ENCODE data around the gene RALY. TPM values are rescaled to one million over a fixed set of nuclear protein-coding genes. Genes with fewer than 3 reads are reported as not detected.

The RALY gene
- polyA plus RNA-seq, 3 donors: 66.0 to 109 (median 100) TPM

DNA sequence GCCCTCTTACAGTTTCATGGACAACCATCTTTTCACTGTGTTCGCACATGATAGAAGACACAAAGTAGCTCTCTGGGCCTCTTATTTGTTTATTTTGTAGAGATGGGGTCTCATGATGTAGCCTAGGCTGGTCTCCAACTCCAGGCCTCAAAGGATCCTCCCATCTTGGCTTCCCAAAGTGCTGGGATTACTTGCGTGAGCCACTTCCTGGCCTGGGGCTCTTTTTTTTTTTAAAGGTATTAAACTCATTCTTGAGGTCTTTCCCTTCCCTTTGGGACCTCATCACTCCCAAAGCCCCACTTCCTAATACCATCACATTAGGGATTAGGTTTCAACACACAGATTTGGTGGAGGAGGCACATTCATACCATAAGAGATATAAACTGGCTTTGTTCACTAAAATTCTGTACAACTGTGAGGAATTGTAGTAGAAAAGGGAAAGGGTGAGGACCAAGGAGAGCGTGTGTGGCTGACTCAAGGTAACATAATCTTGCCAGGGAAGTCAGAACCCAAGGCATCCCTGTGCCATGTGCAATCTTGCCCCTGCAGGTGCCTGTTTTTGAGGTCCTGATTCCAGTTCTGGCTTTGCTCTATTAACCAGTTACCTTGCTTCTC lies 72.9 kb downstream of the RALY start:
- 64 to 84% (median 64%) methylated on average over 3 of the region's 3 CpGs for WGBS, 3 donors
- H3K27ac ChIP-seq (ENCODE audit: low read depth, low read length): no peak overlapping the region

DNA sequence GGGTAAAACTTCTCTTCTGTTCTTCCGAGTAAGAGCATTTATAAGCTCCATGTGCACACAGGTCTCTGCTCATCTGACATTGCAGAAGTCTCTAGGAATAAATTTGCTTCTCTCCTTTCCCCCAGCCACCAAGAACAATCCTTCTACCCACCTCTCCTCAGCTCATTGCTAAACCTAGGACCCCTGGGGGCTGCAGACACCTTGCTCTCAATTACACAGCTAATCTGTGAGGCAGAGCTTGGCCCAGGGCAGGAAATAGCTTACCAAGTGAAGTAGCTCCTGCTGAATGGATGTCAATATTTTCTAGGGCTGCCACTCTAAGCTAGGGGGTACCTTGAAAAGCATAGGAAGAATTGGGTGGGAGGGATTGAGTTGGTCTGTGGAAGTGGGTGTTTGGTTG lies 74.3 kb downstream of the RALY start:
- no peak overlapping the region for H3K27ac ChIP-seq (ENCODE audit: low read depth, low read length)
- WGBS, 3 donors: 86 to 94% (median 94%) methylated on average over 1 of the region's 1 CpG

DNA sequence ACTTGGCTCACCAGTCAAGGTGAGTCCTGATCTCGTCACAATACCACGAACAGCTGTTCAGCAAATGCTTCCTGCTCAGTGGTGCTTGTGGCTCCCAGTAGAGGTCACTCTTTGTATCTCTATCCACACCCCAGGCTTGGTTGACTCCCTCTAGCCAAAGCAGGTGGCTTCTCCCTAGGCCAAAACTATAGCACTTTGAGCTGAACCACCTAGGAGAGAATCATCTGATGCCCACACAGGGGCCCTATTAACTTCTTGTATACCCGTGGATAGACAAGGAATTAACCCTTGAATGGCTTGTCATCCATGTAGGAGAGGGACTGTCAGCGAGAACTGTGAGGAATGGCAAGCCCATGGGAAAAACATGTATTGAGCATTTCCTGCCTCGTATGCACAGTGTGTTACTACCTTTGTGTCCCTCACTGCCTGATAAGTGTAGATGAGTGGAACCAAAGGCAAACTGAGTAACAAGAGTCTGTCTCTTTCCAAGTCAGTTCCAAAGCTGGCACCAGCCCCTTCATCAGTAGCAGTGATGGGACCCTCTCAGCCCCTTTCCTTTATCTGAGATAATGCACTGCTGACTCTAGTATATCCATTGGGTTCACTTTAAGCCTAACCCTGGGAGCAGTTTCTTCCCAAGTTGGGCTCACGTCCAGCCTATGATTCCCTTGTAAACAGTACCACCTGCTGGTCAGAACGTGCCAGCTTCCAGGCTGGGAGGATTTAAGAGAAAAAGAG lies 75.8 kb downstream of the RALY start:
- 18 to 22% (median 19%) methylated on average over 7 of the region's 7 CpGs for WGBS, 3 donors
- H3K27ac ChIP-seq (ENCODE audit: low read depth, low read length): no peak overlapping the region

DNA sequence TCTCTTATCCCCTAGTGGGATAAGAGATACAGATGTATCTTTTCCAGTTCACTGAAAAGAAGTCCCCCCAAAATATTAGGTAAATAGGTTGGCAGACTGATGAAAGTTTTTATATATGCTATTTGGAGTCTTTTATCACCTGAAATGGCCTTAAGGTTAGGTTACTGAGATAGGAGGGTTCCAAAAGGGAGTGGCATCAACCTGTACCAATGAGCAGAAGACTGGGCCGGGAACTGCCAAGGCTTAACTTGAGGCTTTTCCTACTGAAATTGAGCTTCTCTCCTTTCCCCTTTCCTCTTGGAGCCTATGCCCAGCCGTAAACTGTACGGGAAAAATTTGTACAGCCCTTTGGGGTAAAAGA lies 76.3 kb downstream of the RALY start:
- H3K27ac ChIP-seq (ENCODE audit: low read depth, low read length): no peak overlapping the region
- 74 to 91% (median 79%) methylated on average over 3 of the region's 3 CpGs for WGBS, 3 donors

DNA sequence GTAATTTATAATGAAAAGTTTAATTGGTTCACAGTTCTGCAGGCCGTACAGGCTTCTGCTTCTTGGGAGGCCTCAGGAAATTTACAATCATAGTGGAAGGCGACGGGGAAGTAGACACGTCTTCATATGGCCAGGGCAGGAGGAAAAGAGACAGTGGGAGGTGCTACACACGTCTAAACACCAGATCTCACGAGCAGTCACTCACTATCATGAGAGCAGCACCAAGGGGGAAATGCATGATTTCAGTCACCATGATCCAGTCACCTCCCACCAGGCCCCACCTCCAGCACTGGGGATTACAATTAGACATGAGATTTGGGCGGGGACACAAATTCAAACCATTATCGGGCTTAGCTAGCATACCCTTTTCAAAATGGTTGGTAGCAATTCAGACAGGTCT lies 77.1 kb downstream of the RALY start:
- H3K27ac ChIP-seq (ENCODE audit: low read depth, low read length): no peak overlapping the region
- 67 to 84% (median 76%) methylated on average over 8 of the region's 8 CpGs for WGBS, 3 donors

DNA sequence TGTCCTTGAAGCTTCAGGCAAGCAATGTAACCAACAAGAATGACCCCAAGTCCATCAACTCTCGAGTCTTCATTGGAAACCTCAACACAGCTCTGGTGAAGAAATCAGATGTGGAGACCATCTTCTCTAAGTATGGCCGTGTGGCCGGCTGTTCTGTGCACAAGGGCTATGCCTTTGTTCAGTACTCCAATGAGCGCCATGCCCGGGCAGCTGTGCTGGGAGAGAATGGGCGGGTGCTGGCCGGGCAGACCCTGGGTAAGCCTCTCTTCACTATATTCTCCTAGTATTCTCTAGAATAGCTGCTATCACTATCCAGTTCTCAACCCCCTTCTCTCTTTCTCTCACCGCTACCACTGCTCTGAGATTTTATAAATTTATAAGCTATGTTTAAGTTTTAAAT lies 78.4 kb downstream of the RALY start:
- 94 to 95% (median 94%) methylated on average over 8 of the region's 8 CpGs for WGBS, 3 donors
- no peak overlapping the region for H3K27ac ChIP-seq (ENCODE audit: low read depth, low read length)

DNA sequence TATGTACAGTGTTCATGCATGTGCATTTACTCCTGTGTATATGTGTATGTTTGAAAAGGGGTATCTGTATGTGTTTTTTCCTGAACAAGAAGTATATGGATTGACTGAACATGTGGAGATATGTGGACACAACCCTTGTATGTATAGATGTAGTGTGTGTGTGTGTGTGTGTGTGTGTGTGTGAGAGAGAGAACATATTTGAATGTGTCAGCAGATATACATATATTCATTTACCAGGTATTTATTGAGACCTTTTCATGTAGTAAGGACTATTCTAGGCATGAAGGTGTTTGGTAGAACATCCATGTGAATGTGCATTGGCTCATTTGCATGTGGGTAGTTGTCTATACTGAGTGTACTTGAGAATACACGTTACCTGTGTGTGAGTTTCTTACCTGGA lies 79.1 kb downstream of the RALY start:
- no peak overlapping the region for H3K27ac ChIP-seq (ENCODE audit: low read depth, low read length)
- 89 to 91% (median 89%) methylated on average over 1 of the region's 1 CpG for WGBS, 3 donors

DNA sequence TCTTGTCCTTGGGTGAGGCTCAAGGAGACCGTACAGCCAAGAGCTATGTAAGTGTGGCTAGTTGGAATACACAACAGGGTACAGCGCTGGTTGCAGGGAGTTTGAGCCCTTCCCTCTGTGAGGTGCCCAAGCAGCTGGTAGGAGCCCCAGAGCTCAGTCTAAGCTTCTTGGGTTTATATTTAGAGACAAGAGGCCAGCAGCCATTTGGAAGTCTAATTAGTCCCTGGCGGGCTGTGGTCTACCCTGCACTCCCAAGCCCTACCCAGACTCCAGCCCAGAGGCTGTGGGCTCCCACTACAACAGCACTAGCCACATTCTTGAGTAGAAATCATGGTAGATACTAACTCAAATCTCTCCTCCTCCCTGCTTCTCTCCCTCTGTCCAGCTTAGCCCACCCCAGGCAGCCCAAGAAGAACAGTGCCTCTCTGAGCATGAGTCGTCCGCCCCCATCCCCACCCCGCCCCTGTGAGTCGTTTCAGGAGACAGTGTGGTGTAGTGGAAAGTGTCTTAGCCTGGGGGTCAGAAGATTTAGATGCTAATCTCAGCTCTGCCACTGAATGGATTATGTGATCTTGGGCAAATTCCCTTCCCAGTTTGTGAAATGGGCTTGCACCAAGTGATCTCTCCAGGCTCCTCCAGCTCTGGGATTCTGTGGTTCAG lies 80.5 kb downstream of the RALY start:
- 86 to 91% (median 87%) methylated on average over 7 of the region's 7 CpGs for WGBS, 3 donors
- H3K27ac ChIP-seq (ENCODE audit: low read depth, low read length): no peak overlapping the region

DNA sequence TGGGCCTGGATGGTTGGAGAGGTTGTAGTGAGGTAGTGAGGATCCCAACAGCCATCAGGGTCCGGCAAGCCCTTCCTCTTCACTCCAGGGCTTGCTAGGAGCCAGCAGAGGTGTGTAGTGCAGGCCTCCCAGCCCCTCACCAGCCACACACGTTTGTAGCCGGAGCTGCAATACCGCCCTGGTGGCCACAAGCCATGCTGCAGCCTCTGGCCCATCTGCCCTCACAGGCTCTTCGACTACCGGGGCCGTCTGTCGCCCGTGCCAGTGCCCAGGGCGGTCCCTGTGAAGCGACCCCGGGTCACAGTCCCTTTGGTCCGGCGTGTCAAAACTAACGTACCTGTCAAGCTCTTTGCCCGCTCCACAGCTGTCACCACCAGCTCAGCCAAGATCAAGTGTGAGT lies 81.9 kb downstream of the RALY start:
- H3K27ac ChIP-seq (ENCODE audit: low read depth, low read length): no peak overlapping the region
- WGBS, 3 donors: 90 to 94% (median 91%) methylated on average over 16 of the region's 16 CpGs

DNA sequence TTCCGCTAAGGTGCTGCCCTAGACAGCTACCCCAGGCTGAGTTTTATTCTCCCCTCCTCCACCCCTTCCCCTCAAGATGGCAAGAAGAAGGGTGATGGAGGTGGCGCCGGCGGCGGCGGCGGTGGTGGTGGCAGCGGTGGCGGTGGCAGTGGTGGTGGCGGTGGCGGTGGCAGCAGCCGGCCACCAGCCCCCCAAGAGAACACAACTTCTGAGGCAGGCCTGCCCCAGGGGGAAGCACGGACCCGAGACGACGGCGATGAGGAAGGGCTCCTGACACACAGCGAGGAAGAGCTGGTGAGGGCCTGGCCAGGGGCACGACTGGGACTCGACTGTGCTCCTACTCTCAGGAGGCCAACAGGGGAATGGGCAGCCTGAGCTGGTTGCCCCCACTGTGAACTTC lies 83.2 kb downstream of the RALY start:
- 89 to 96% (median 94%) methylated on average over 6 to 20 of the region's 20 CpGs for WGBS, 3 donors
- no peak overlapping the region for H3K27ac ChIP-seq (ENCODE audit: low read depth, low read length)

DNA sequence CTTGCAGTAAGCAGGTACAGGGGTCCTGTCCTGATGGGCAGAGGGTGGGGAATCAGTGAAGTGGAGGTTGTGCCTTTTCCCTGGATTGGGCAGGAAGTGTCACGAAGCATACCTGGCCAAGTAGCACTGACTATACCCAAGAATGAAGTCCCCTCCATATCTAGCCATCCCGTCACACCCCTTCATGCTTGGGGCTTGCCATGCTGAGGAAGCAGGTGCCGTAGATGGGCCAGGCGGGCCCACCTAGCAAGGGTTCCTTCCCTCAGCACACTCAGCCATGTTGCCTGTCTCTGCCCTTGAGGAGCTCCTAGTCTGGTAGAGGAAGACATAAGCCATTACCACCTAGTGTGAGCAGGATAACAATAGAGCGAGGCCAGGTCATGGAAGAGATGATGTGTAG lies 84.8 kb downstream of the RALY start:
- 95 to 100% (median 100%) methylated on average over 5 of the region's 5 CpGs for WGBS, 3 donors
- no peak overlapping the region for H3K27ac ChIP-seq (ENCODE audit: low read depth, low read length)

DNA sequence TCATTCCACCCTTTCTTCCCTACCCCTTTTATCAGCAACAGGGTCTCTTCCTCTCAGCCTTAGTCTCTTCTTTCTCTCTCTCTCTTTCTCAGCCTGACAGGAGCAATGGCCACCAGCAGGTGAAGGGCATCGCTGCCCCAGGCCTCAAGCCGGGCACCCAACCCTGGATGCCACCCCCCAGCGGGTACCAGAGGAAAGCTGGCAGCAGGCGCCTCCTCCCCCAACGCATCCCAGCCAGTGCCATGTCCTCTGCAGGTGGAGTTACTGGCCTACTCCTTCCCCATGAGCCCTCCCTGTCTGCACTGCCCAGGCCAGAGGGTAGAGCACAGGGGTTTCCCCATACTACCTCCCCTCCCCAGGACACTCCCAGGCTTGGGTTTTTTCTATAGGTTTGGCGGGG lies 86.1 kb downstream of the RALY start:
- no peak overlapping the region for H3K27ac ChIP-seq (ENCODE audit: low read depth, low read length)
- 96 to 98% (median 97%) methylated on average over 6 of the region's 6 CpGs for WGBS, 3 donors

DNA sequence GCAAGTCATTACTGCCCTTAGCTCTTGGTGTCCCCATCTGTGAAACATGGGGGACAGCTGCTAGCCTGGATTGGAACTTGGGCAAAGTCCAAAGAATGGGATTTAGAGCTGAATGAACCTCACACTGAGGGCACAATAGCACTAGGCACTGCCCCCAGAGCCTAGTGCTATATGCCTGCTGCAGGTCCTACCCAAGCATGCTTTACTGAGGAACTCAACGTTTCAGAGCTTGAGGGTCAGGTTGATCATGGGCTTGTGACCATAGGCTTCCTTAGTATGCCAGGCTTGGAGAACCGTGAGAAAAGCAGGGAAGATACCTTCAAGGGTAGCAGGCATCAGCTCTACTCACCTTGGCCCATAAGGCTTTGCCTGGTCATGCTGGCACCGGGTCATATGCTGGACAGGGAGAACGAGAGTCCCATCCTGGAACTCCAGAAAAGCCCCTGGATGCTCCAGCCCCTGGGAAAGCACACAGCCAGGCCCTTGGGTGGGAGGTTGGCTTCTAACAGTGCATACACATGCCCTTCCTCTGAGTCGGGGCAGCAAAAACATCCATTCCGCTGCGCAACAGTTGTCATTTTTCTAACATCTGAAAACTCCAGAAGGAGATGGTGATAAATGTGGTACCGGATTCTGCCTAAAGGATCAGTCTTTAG lies 88.6 kb downstream of the RALY start:
- no peak overlapping the region for H3K27ac ChIP-seq (ENCODE audit: low read depth, low read length)
- WGBS, 3 donors: 86 to 93% (median 90%) methylated on average over 8 of the region's 8 CpGs

DNA sequence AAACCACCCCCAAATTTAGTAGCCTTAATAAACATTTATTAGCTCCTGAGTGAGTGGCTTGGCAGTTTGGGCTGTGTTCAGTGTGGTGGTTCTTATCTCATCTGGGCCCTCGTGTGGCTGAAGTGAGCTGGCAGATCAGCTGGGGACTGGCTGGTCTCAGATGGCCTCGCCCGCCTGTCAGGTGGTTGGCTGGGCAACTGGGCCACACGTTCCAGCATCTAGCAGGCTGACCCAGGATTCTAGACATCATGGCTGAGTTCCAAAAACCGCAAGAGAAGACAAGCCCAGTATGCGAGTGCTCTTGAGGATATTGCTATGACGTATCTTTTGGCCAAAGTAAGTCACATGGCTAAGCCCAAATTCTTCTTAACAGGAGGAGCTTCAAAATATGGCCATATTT lies 89.4 kb downstream of the RALY start:
- 14 to 40% (median 33%) methylated on average over 7 of the region's 7 CpGs for WGBS, 3 donors
- no peak overlapping the region for H3K27ac ChIP-seq (ENCODE audit: low read depth, low read length)

DNA sequence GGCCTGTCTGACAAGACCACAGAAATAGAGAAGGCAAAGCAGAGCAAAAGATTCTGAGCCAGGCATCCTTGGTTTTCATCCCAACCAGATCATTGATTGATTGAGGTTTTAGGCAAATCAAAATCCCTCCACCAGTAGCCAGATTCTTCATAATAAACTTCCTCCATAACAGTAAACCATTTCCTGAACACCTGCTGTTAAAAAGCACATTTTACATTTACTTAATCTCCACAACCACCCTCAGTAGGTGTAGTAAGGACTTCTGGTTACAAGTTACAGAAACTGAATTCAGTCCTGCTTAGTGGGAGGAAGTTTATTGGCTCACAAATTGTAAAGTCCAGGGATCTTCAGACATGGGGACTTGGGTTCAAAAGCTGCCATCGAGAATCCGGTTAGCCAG lies 90.1 kb downstream of the RALY start:
- H3K27ac ChIP-seq (ENCODE audit: low read depth, low read length): no peak overlapping the region
- 92 to 98% (median 95%) methylated on average over 2 of the region's 2 CpGs for WGBS, 3 donors

DNA sequence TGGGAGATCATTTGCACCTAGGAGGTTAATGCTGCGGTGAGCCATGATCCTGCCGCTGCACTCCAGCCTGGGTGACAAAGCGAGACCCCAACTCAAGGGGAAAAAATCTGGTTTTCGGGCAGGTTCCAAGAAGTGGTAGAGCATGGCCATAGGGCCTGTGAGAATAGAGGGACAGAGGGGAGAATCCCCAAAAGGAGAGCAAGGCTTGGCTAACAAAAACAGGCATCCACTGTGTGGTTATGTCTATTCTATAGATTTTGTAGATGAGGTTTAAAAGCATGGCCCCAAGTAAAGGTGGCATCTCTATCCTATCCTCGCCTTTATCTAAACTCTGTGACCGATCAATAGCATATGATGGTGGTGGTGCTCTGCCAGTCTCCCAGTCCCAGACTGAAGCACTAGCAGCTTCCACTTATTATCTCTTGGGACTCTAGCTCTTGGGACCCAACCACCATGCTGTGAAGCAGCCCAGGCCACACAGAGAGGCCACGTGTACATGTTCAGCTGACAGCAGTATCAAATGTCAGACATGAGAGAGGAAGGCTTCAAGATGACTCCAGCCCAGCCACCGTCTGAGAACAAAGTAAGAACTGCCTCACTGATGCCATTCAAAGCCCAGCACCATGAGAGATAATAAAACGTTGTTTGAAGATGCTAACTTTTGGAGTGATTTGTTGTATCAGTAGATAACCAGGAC lies 90.7 kb downstream of the RALY start:
- H3K27ac ChIP-seq (ENCODE audit: low read depth, low read length): no peak overlapping the region

DNA sequence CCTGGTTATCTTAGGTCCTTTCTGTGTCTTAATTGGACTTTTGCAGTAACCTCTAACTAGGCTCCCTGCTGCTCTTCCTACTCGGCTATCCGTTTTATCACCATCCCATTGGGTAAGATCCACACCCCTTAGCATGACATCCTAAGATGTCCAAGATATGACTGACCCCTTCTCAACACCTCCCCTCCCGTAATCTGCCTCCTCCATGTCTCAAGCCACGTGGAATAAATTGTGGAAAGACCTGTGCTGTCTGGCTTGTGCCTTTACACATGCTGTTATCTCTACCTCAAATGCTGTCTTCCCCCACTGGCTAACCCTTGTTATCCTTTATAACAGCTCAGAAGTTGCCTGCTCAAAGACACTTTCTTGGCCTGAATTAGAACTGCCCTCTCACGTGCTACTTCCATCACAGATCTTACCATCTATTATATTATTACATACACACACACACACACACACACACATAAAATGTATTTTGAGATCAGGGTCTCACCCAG lies 91.9 kb downstream of the RALY start:
- 81 to 86% (median 85%) methylated on average over 5 of the region's 5 CpGs for WGBS, 3 donors
- H3K27ac ChIP-seq (ENCODE audit: low read depth, low read length): no peak overlapping the region

More for the DNA sequence above, 90.7 kb downstream of the RALY start:
- WGBS, 3 donors: 80 to 92% (median 87%) methylated on average over 9 of the region's 9 CpGs

DNA sequence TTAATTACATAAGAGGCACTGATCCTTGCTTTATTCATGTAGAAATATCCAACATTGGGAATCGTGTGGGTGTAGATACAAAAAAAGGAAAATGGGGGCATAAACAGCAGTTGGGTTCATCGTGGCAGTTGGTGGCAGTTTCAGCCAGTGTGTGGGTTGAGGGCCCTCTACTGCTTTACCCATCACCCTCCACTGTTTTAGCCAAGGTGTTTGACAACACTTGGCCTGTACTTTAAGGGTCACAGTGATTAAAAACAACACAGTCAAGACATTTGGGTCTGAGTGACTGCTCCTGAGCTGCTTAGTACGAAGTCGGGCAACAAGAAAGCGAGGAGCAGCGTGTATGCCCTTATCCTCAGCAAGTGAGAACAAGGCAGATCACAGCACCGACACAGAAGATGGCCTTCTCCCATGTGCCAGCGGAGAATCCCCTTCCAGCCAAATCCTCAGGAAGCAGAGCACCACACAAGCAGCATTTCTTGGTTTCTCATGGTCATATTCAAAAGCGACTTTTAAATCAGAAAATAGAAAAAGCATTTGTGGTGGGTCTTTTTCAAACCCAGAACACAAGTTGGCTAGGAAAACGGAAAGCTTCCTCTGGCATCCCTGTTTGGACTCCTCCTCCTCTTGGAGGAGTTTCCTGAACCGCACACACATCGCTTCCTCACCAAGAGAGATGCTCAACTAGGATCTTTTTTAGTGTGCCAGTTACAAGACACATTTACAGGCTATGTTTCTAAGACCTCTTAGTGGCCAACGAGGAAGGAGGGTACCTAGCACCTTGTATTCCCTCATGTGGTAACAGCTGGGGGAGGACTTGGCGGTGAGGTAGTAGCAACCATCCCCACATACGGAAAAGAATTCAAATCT lies 94.8 kb downstream of the RALY start:
- 77 to 85% (median 82%) methylated on average over 15 of the region's 15 CpGs for WGBS, 3 donors
- H3K27ac ChIP-seq (ENCODE audit: low read depth, low read length): no peak overlapping the region

Data from adipose tissue (tissue), 3 donors.